ENCODE data around the gene FBXL3.

DNA sequence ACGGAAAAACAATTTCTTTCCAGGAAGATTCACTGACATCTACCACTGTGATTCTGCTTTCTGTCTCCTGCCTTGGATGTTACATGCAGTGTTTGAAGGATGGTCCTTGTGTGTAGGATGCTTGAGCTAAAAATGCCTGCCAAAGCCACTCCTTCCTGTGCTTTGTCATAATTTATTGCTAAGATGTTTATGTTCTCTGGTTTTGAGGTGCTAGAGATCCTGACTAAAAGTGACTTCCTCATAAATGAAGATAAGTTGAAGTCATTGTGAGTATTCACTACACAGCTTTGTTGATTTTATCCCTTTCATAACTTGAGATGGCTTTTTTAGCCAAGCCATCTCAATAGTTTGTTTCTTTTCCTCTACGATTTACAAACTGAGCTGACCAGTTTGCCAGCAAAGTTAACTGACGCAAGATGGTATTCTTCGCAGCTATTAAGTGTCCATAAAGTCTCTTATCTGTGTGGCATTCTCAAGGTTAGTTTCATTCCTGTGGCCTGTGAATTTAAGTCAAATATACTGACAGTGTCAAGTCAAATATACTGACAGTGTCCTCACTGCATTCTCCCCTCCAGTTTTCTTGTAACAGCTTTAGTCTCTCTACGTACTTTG, 15.7 kb upstream of the FBXL3 start:
- TF ChIP-seq, protein P1, sequence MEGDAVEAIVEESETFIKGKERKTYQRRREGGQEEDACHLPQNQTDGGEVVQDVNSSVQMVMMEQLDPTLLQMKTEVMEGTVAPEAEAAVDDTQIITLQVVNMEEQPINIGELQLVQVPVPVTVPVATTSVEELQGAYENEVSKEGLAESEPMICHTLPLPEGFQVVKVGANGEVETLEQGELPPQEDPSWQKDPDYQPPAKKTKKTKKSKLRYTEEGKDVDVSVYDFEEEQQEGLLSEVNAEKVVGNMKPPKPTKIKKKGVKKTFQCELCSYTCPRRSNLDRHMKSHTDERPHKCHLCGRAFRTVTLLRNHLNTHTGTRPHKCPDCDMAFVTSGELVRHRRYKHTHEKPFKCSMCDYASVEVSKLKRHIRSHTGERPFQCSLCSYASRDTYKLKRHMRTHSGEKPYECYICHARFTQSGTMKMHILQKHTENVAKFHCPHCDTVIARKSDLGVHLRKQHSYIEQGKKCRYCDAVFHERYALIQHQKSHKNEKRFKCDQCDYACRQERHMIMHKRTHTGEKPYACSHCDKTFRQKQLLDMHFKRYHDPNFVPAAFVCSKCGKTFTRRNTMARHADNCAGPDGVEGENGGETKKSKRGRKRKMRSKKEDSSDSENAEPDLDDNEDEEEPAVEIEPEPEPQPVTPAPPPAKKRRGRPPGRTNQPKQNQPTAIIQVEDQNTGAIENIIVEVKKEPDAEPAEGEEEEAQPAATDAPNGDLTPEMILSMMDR (tag by site-specific recombination; IDR thresholded peaks at IDR 0.05), result no peak
- TF ChIP-seq ZNF768 (tag by site-specific recombination; IDR thresholded peaks at IDR 0.05), result no peak
- no peak for TF ChIP-seq YY1 (tag by site-specific recombination; IDR thresholded peaks at IDR 0.05)

Data from HEK293 (cell line).